HCT116 (cell line): Measurements from ENCODE around the gene MTRR. TPM values are rescaled to one million over a fixed set of nuclear protein-coding genes. Genes with fewer than 3 reads are reported as not detected.

Experiments
- ATAC-seq: fragments of 200-7000 bp; cut with Tn5 transposase; 2 replicates; pipeline ENCODE4 v1.9.1; 2020; ENCODE audit warnings: mild to moderate bottlenecking, moderate library complexity
- BruUV-seq: library from RNA; stranded (reverse); fragments of 400-500 nt; replicated peaks from 2 replicates; lab custom pipeline; 2021; lab: Mats Ljungman, UMichigan
- CTCF ChIA-PET: fragments of 300-600 bp; sonication (Branson Sonifier 250); formaldehyde crosslinking; loops from one replicate; lab custom pipeline; 2021; ENCODE audit warnings: antibody characterized with exemption; lab: Charles Lee
- POLR2A ChIA-PET: fragments of 300-600, 350-600 bp; sonication (Branson Sonifier 250); formaldehyde crosslinking; loops from one replicate; lab custom pipeline; 2021; ENCODE audit warnings: antibody characterized with exemption; lab: Charles Lee
- RAD21 ChIA-PET, 2 experiments: fragments of 300-600 bp; sonication (Branson Sonifier 250); formaldehyde crosslinking; loops; one replicate each; lab custom pipeline; 2023; ENCODE audit warnings: low total read pairs in 2 of 2; ENCODE audit not compliant: uncharacterized antibody in 2 of 2, unreplicated experiment in 2 of 2, low non-redundant PET in 1 of 2; lab: Charles Lee
- DNase-seq: peaks from one replicate; pipeline ENCODE4 v3.0.0-alpha.2; 2010; ENCODE audit warnings: low read depth, low spot score
- H2AFZ ChIP-seq: fragments of 200-600 bp; shearing (Covaris generic), sonication (generic); 2 replicates; pipeline ENCODE4 v1.6.1; 2017; ENCODE audit warnings: low read depth, mixed run types, mixed read lengths, antibody characterized with exemption, low read length; ENCODE audit not compliant: poor library complexity, severe bottlenecking
- H3K27ac ChIP-seq: 2 replicates; pipeline ENCODE4 v1.5.1; 2012; ENCODE audit warnings: low read depth, low read length
- H3K27me3 ChIP-seq: fragments of 200-600 bp; sonication (generic); 2 replicates; pipeline ENCODE4 v1.6.1; 2016; ENCODE audit warnings: mixed run types, low read length, mixed read lengths; ENCODE audit not compliant: insufficient read depth
- H3K36me3 ChIP-seq, 2 experiments: fragments of 200-500 bp in 1 of 2; fragments of 200-600 bp in 1 of 2; sonication (Bioruptor generic) in 1 of 2; sonication (generic) in 1 of 2; 2 replicates each; pipeline versions ENCODE4 v1.5.1 to v1.6.1; 2014 to 2016; ENCODE audit warnings: low read length in 2 of 2, inconsistent platforms in 1 of 2, mixed read lengths in 1 of 2, mixed run types in 1 of 2; ENCODE audit not compliant: insufficient read depth in 2 of 2, control insufficient read depth in 1 of 2
- H3K4me1 ChIP-seq, 2 experiments: fragments of 200-600 bp in 1 of 2; sonication (generic) in 1 of 2; 2 replicates each; pipeline versions ENCODE4 v1.5.1 to v1.6.1; 2012 to 2017; ENCODE audit warnings: low read length in 2 of 2, inconsistent platforms in 1 of 2, mild to moderate bottlenecking in 1 of 2, mixed read lengths in 1 of 2, mixed run types in 1 of 2, moderate library complexity in 1 of 2; ENCODE audit not compliant: insufficient read depth in 2 of 2, control insufficient read depth in 1 of 2
- H3K4me2 ChIP-seq: fragments of 200-600 bp; sonication (generic); 2 replicates; pipeline ENCODE4 v1.6.1; 2017; ENCODE audit warnings: mixed run types, low read length, mixed read lengths
- H3K4me3 ChIP-seq, 2 experiments: fragments of 200-600 bp in 1 of 2; sonication (generic) in 1 of 2; replicated peaks in 1 of 2; 2 replicates each; pipeline ENCODE4 v1.5.1; 2011 to 2016; ENCODE audit warnings: low read length in 2 of 2, control low read depth in 1 of 2, low read depth in 1 of 2, mild to moderate bottlenecking in 1 of 2, mixed read lengths in 1 of 2, mixed run types in 1 of 2
- H3K79me2 ChIP-seq: fragments of 200-600 bp; sonication (generic); 2 replicates; pipeline ENCODE4 v1.6.1; 2017; ENCODE audit warnings: mild to moderate bottlenecking, mixed run types, low read length, moderate library complexity, mixed read lengths; ENCODE audit not compliant: insufficient read depth
- H3K9ac ChIP-seq: fragments of 200-600 bp; sonication (generic); 2 replicates; pipeline ENCODE4 v1.6.1; 2016; ENCODE audit warnings: low read length, mixed read lengths
- H3K9me2 ChIP-seq: fragments of 200-600 bp; sonication (generic), shearing (Covaris generic); 2 replicates; pipeline ENCODE4 v1.6.1; 2017; ENCODE audit warnings: mixed run types, mild to moderate bottlenecking, moderate library complexity; ENCODE audit not compliant: insufficient read depth
- H3K9me3 ChIP-seq, 2 experiments: fragments of 200-500 bp in 1 of 2; fragments of 200-600 bp in 1 of 2; sonication (Bioruptor generic) in 1 of 2; sonication (generic) in 1 of 2; 2 replicates each; pipeline ENCODE4 v1.6.1; 2014 to 2017; ENCODE audit warnings: low read length in 2 of 2, mixed read lengths in 2 of 2, inconsistent platforms in 1 of 2, low read depth in 1 of 2, mild to moderate bottlenecking in 1 of 2, mixed run types in 1 of 2, moderate library complexity in 1 of 2; ENCODE audit not compliant: control insufficient read depth in 1 of 2, insufficient read depth in 1 of 2
- H4K20me1 ChIP-seq: fragments of 200-600 bp; sonication (generic), shearing (Covaris generic); 2 replicates; pipeline ENCODE4 v1.6.1; 2017; ENCODE audit warnings: mixed run types, mild to moderate bottlenecking, moderate library complexity; ENCODE audit not compliant: insufficient read depth
- ATF3 ChIP-seq: IDR thresholded peaks from 2 replicates; pipeline ENCODE4 v1.6.1; 2012
- CBX3 ChIP-seq: IDR thresholded peaks from 2 replicates; pipeline ENCODE4 v1.6.1; 2012; ENCODE audit warnings: low read depth
- CTCF ChIP-seq, 3 experiments: fragments of 200-600 bp in 1 of 3; sonication (generic) in 1 of 3; IDR thresholded peaks in 2 of 3; conservative IDR thresholded peaks in 1 of 3; 2 replicates each; pipeline ENCODE4 v1.5.1; 2012 to 2017; ENCODE audit warnings: low read depth in 2 of 3, low read length in 2 of 3, antibody characterized with exemption in 1 of 3, borderline replicate concordance in 1 of 3, control low read depth in 1 of 3, mild to moderate bottlenecking in 1 of 3, mixed read lengths in 1 of 3, mixed run types in 1 of 3, moderate library complexity in 1 of 3; ENCODE audit not compliant: insufficient read depth in 1 of 3
- EGR1 ChIP-seq: IDR thresholded peaks from 2 replicates; pipeline ENCODE4 v1.6.1; 2012; ENCODE audit warnings: low read depth
- EZH2 ChIP-seq: fragments of 200-600 bp; sonication (generic); IDR thresholded peaks from 2 replicates; pipeline ENCODE4 v1.6.1; 2017; ENCODE audit warnings: antibody characterized with exemption, mixed run types
- FOSL1 ChIP-seq: IDR thresholded peaks from 2 replicates; pipeline ENCODE4 v1.6.1; 2012; ENCODE audit warnings: low read depth
- POLR2A ChIP-seq: IDR thresholded peaks from 2 replicates; pipeline ENCODE4 v1.7.0; 2011; ENCODE audit warnings: borderline replicate concordance; ENCODE audit not compliant: insufficient read depth, insufficient read length; ENCODE audit errors: extremely low read depth
- SP1 ChIP-seq: IDR thresholded peaks from 2 replicates; pipeline ENCODE4 v1.6.1; 2012; ENCODE audit warnings: low read depth
- ZBTB33 ChIP-seq: IDR thresholded peaks from 2 replicates; pipeline ENCODE4 v1.6.1; 2011; ENCODE audit warnings: mild to moderate bottlenecking, low read length, moderate library complexity; ENCODE audit not compliant: insufficient replicate concordance; ENCODE audit errors: extremely low read depth
- intact Hi-C: fragments of 100-400 bp; cut with micrococcal nuclease; formaldehyde crosslinking; loops from 2 replicates; pipeline ENCODE4 v1.10.0; 2022
- total RNA-seq: library from RNA; stranded (reverse); gene quantifications from one replicate; pipeline ENCODE4 v1.2.1, GENCODE V29; 2021; ENCODE audit not compliant: unreplicated experiment
- TF ChIP-seq, protein P1 (sequence below): IDR thresholded peaks from 2 replicates; pipeline ENCODE4 v1.6.1; 2012; ENCODE audit warnings: low read depth

The MTRR gene
- total RNA-seq, 1 experiment from 2014 or later: 32.5 TPM

DNA sequence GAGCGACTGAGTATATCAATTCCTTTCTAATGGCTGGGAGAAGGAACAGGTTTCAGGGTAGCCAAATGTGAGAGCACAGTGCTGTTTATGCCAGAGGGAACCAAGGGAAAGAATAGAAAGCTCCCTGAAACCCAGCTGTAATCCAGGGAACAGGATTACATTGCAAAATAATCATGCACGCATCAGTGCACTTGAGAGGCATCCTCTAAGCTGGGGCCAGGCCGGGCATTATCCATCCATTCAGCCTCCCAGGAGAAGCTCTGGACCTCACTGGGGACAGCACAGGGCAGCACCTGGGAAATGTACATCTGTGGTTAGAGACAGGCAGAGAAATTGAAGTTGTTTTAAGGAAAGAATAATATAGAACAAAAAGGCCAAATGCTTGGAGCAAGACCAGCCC lies 72.7 kb downstream of the MTRR start:
- H3K27me3 ChIP-seq: no peaks in the 10 kb centered on the region
- RAD21 ChIA-PET: no interaction called here

More for the DNA sequence above, 72.7 kb downstream of the MTRR start:
- Histone ChIP-seq H3K9ac (no peak overlapping the region), H3K9me2 (no peaks in the 10 kb centered on the region), H3K4me2 (no peak overlapping the region), H3K9me3 (no peaks in the 10 kb centered on the region), H3K36me3 (no peaks in the 10 kb centered on the region), H3K4me1 (no peaks in the 10 kb centered on the region), H3K4me3 (no peak overlapping the region), H2AFZ (no peak overlapping the region), H3K27ac (no peak overlapping the region), H3K79me2 (no peaks in the 10 kb centered on the region), H4K20me1 (no peaks in the 10 kb centered on the region)
- ChIA-PET CTCF (no interaction called here), POLR2A (no interaction called here)
- DNase-seq: no peak
- TF ChIP-seq, protein P1, sequence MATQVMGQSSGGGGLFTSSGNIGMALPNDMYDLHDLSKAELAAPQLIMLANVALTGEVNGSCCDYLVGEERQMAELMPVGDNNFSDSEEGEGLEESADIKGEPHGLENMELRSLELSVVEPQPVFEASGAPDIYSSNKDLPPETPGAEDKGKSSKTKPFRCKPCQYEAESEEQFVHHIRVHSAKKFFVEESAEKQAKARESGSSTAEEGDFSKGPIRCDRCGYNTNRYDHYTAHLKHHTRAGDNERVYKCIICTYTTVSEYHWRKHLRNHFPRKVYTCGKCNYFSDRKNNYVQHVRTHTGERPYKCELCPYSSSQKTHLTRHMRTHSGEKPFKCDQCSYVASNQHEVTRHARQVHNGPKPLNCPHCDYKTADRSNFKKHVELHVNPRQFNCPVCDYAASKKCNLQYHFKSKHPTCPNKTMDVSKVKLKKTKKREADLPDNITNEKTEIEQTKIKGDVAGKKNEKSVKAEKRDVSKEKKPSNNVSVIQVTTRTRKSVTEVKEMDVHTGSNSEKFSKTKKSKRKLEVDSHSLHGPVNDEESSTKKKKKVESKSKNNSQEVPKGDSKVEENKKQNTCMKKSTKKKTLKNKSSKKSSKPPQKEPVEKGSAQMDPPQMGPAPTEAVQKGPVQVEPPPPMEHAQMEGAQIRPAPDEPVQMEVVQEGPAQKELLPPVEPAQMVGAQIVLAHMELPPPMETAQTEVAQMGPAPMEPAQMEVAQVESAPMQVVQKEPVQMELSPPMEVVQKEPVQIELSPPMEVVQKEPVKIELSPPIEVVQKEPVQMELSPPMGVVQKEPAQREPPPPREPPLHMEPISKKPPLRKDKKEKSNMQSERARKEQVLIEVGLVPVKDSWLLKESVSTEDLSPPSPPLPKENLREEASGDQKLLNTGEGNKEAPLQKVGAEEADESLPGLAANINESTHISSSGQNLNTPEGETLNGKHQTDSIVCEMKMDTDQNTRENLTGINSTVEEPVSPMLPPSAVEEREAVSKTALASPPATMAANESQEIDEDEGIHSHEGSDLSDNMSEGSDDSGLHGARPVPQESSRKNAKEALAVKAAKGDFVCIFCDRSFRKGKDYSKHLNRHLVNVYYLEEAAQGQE: no peak
- TF ChIP-seq ZBTB33: no peak
- no peak for TF ChIP-seq CBX3
- TF ChIP-seq CTCF (IDR thresholded peaks at IDR 0.05 in 2 of 3, conservative IDR thresholded peaks at IDR 0.05 in 1 of 3; ENCODE audit: borderline replicate concordance in 1 of 3, insufficient read depth in 1 of 3, low read depth in 2 of 3, low read length in 2 of 3): no peak
- TF ChIP-seq EZH2: no peak
- no peak for TF ChIP-seq EGR1
- TF ChIP-seq ATF3: no peak
- no peak for TF ChIP-seq SP1
- no peak for TF ChIP-seq FOSL1
- TF ChIP-seq POLR2A: no peak
- no TSS peak for BruUV-seq
- intact Hi-C loops: no loop called here
- ATAC-seq: no peak
